GM19395 (cell line): Measurements from ENCODE around the gene TMPRSS5.

Experiments used
- ATAC-seq: cut with Tn5 transposase; IDR thresholded peaks from one replicate; pipeline ENCODE4 v1.9.1; 2021; ENCODE audit warnings: mild to moderate bottlenecking, moderate library complexity; ENCODE audit not compliant: unreplicated experiment

The TMPRSS5 gene

GRCh38 chr11:113670149-113670830, 35.8 kb downstream of the TMPRSS5 start:
- no peak for ATAC-seq

GRCh38 chr11:113668255-113668654, 37.9 kb downstream of the TMPRSS5 start:
- ATAC-seq = no peak

- no peak for ATAC-seq
Observed at GRCh38 chr11:113667801-113668200, 38.3 kb downstream of the TMPRSS5 start.

- no peak for ATAC-seq
Observed at GRCh38 chr11:113666584-113666983, 39.5 kb downstream of the TMPRSS5 start.

- ATAC-seq = no peak
Observed at GRCh38 chr11:113664981-113665710, 41.0 kb downstream of the TMPRSS5 start.

- no peak for ATAC-seq
Observed at GRCh38 chr11:113664069-113664980, 41.8 kb downstream of the TMPRSS5 start.

- no peak for ATAC-seq
Observed at GRCh38 chr11:113663567-113663966, 42.5 kb downstream of the TMPRSS5 start.

GRCh38 chr11:113655771-113656170, 50.3 kb downstream of the TMPRSS5 start:
- ATAC-seq = no peak

GRCh38 chr11:113651023-113651422, 55.1 kb downstream of the TMPRSS5 start:
- ATAC-seq = no peak

- no peak for ATAC-seq
Observed at GRCh38 chr11:113649311-113649710, 56.8 kb downstream of the TMPRSS5 start.

- no peak for ATAC-seq
Observed at GRCh38 chr11:113647856-113648255, 58.3 kb downstream of the TMPRSS5 start.

GRCh38 chr11:113647108-113647507, 59.0 kb downstream of the TMPRSS5 start:
- no peak for ATAC-seq

- no peak for ATAC-seq
Observed at GRCh38 chr11:113645593-113646349, 60.3 kb downstream of the TMPRSS5 start.

GRCh38 chr11:113644605-113645004, 61.5 kb downstream of the TMPRSS5 start:
- no peak for ATAC-seq

GRCh38 chr11:113643701-113644100, 62.4 kb downstream of the TMPRSS5 start:
- no peak for ATAC-seq

GRCh38 chr11:113643006-113643585, 63.0 kb downstream of the TMPRSS5 start:
- no peak for ATAC-seq

- no peak for ATAC-seq
Observed at GRCh38 chr11:113642090-113642489, 64.0 kb downstream of the TMPRSS5 start.

- ATAC-seq = no peak
Observed at GRCh38 chr11:113638376-113638775, 67.7 kb downstream of the TMPRSS5 start.

GRCh38 chr11:113637636-113638035, 68.5 kb downstream of the TMPRSS5 start:
- no peak for ATAC-seq
